SK-N-SH treated with all-trans-retinoic acid at 6 μM for 48 hours (cell line): ENCODE data around the gene CACNA2D4.

Experiments used
- ATAC-seq: fragments of 200-7000 bp; cut with Tn5 transposase; 3 replicates; pipeline ENCODE4 v1.9.1; 2020; ENCODE audit warnings: mild to moderate bottlenecking, moderate library complexity
- ARNTL ChIP-seq: fragments of 450-650 bp; formaldehyde crosslinking; IDR thresholded peaks from 2 replicates; pipeline ENCODE4 v1.5.0; 2020; ENCODE audit warnings: low read depth, mild to moderate bottlenecking, moderate library complexity, borderline replicate concordance
- BACH2 ChIP-seq: fragments of 250-450 bp; sonication (Bioruptor Pico); IDR thresholded peaks from 2 replicates; pipeline ENCODE4 v1.9.0; 2021; ENCODE audit warnings: mild to moderate bottlenecking, borderline replicate concordance
- CREB5 ChIP-seq: fragments of 250-450 bp; sonication (Bioruptor Pico); IDR thresholded peaks from 2 replicates; pipeline ENCODE4 v1.5.1; 2020; ENCODE audit warnings: low read depth, mild to moderate bottlenecking, moderate library complexity
- CSDC2 ChIP-seq: fragments of 250-450 bp; sonication (Bioruptor Pico); IDR thresholded peaks from 2 replicates; pipeline ENCODE4 v1.5.0; 2020; ENCODE audit warnings: mild to moderate bottlenecking, moderate library complexity
- CSRNP3 ChIP-seq: fragments of 250-450 bp; sonication (Bioruptor Pico); IDR thresholded peaks from 2 replicates; pipeline ENCODE4 v1.5.1; 2021; ENCODE audit warnings: mild to moderate bottlenecking, moderate library complexity
- ESRRG ChIP-seq: fragments of 250-450 bp; sonication (Bioruptor Pico); IDR thresholded peaks from 2 replicates; pipeline ENCODE4 v1.6.1; 2021; ENCODE audit warnings: mild to moderate bottlenecking
- GLIS3 ChIP-seq: fragments of 250-450 bp; sonication (Bioruptor Pico); IDR thresholded peaks from 2 replicates; pipeline ENCODE4 v1.5.0; 2020; ENCODE audit warnings: mild to moderate bottlenecking, moderate library complexity
- ISL1 ChIP-seq: fragments of 250-450 bp; sonication (Bioruptor Pico); IDR thresholded peaks from 2 replicates; pipeline ENCODE4 v2.1.2; 2022; ENCODE audit warnings: mild to moderate bottlenecking, moderate library complexity
- OSR1 ChIP-seq: fragments of 250-450 bp; sonication (Bioruptor Pico); IDR thresholded peaks from 2 replicates; pipeline ENCODE4 v1.8.0; 2022; ENCODE audit warnings: moderate library complexity, mild to moderate bottlenecking, inconsistent platforms
- PATZ1 ChIP-seq: fragments of 250-450 bp; sonication (Bioruptor Pico); IDR thresholded peaks from 2 replicates; pipeline ENCODE4 v1.8.0; 2020; ENCODE audit warnings: mild to moderate bottlenecking, moderate library complexity, borderline replicate concordance
- POU6F1 ChIP-seq: fragments of 250-450 bp; sonication (Bioruptor Pico); IDR thresholded peaks from 2 replicates; pipeline ENCODE4 v1.8.0; 2021; ENCODE audit warnings: low read depth, mild to moderate bottlenecking, moderate library complexity, borderline replicate concordance
- PPARA ChIP-seq: fragments of 250-450 bp; sonication (Bioruptor Pico); IDR thresholded peaks from 2 replicates; pipeline ENCODE4 v1.5.0; 2020; ENCODE audit warnings: mild to moderate bottlenecking, borderline replicate concordance
- RARB ChIP-seq: fragments of 250-450 bp; sonication (Bioruptor Pico); IDR thresholded peaks from 2 replicates; pipeline ENCODE4 v1.8.0; 2021; ENCODE audit warnings: mild to moderate bottlenecking, moderate library complexity
- SNAI2 ChIP-seq: fragments of 250-450 bp; sonication (Bioruptor Pico); IDR thresholded peaks from 2 replicates; pipeline ENCODE4 v1.5.0; 2020; ENCODE audit warnings: mild to moderate bottlenecking, moderate library complexity
- TCF4 ChIP-seq: fragments of 250-450 bp; sonication (Bioruptor Pico); IDR thresholded peaks from 2 replicates; pipeline ENCODE4 v1.8.0; 2021; ENCODE audit warnings: mild to moderate bottlenecking, moderate library complexity, borderline replicate concordance
- TOX ChIP-seq: fragments of 250-450 bp; sonication (Bioruptor Pico); IDR thresholded peaks from 2 replicates; pipeline ENCODE4 v1.8.0; 2021; ENCODE audit warnings: mild to moderate bottlenecking, moderate library complexity, borderline replicate concordance
- TSHZ2 ChIP-seq: fragments of 250-450 bp; sonication (Bioruptor Pico); IDR thresholded peaks from 2 replicates; pipeline ENCODE4 v1.5.0; 2020; ENCODE audit warnings: mild to moderate bottlenecking, moderate library complexity
- ZC3H10 ChIP-seq: fragments of 250-450 bp; sonication (Bioruptor Pico); IDR thresholded peaks from 2 replicates; pipeline ENCODE4 v1.5.1; 2021; ENCODE audit warnings: mild to moderate bottlenecking, moderate library complexity
- ZFP3 ChIP-seq: fragments of 250-450 bp; sonication (Bioruptor Pico); IDR thresholded peaks from 2 replicates; pipeline ENCODE4 v1.5.0; 2020; ENCODE audit warnings: mild to moderate bottlenecking, moderate library complexity
- ZFP30 ChIP-seq: fragments of 450-650 bp; formaldehyde crosslinking; IDR thresholded peaks from 2 replicates; pipeline ENCODE4 v1.5.0; 2022; ENCODE audit warnings: mild to moderate bottlenecking, moderate library complexity
- ZNF565 ChIP-seq: fragments of 450-650 bp; formaldehyde crosslinking; conservative IDR thresholded peaks from 2 replicates; pipeline ENCODE4 v1.5.0; 2020; ENCODE audit warnings: low read depth, mild to moderate bottlenecking, moderate library complexity
- ZNF70 ChIP-seq: fragments of 450-650 bp; formaldehyde crosslinking; IDR thresholded peaks from 2 replicates; pipeline ENCODE4 v1.5.0; 2020; ENCODE audit warnings: mild to moderate bottlenecking, moderate library complexity
- ZNF8 ChIP-seq: fragments of 450-650 bp; formaldehyde crosslinking; IDR thresholded peaks from 2 replicates; pipeline ENCODE4 v1.5.0; 2020; ENCODE audit warnings: mild to moderate bottlenecking, moderate library complexity

Gene CACNA2D4

GRCh38 chr12:1890810-1891209 lies 27.6 kb downstream of the CACNA2D4 start (continued):
- TF ChIP-seq ZFP30 (CRISPR knock-in tag) (no peak), ARNTL (no peak), ZNF70 (no peak), CREB5 (no peak), ZC3H10 (no peak), ZNF8 (CRISPR knock-in tag) (no peak), PPARA (CRISPR knock-in tag) (no peak), TCF4 (CRISPR knock-in tag) (no peak), ISL1 (no peak), SNAI2 (CRISPR knock-in tag) (no peak)
- TF ChIP-seq, all 23 proteins: peak for 0

GRCh38 chr12:1890119-1890703 lies 28.2 kb downstream of the CACNA2D4 start:
- no peak for TF ChIP-seq ZFP30 (CRISPR knock-in tag)
- TF ChIP-seq RARB (CRISPR knock-in tag), result no peak
- TF ChIP-seq ZC3H10, result no peak
- no peak for TF ChIP-seq BACH2
- TF ChIP-seq SNAI2 (CRISPR knock-in tag), result no peak
- TF ChIP-seq ZNF565 (CRISPR knock-in tag), result no peak
- no peak for TF ChIP-seq CSDC2 (CRISPR knock-in tag)
- TF ChIP-seq CREB5, result no peak
- no peak for TF ChIP-seq TCF4 (CRISPR knock-in tag)
- no peak for TF ChIP-seq ARNTL
- TF ChIP-seq OSR1 (CRISPR knock-in tag), result no peak
- no peak for TF ChIP-seq PATZ1 (CRISPR knock-in tag)
- no peak for TF ChIP-seq POU6F1 (CRISPR knock-in tag)
- no peak for TF ChIP-seq ISL1
- TF ChIP-seq ZFP3 (CRISPR knock-in tag), result no peak
- TF ChIP-seq CSRNP3 (CRISPR knock-in tag), result no peak
- no peak for TF ChIP-seq TSHZ2
- TF ChIP-seq ZNF70, result no peak
- TF ChIP-seq, all 23 proteins: peak for 0
- no peak for ATAC-seq

- ATAC-seq, result no peak
- TF ChIP-seq ZNF565 (CRISPR knock-in tag), result no peak
- no peak for TF ChIP-seq ISL1
- TF ChIP-seq TCF4 (CRISPR knock-in tag), result no peak
- TF ChIP-seq ESRRG (CRISPR knock-in tag), result no peak
- TF ChIP-seq GLIS3 (CRISPR knock-in tag), result no peak
- TF ChIP-seq PATZ1 (CRISPR knock-in tag), result no peak
- TF ChIP-seq ZC3H10, result no peak
- TF ChIP-seq ZFP3 (CRISPR knock-in tag), result no peak
- no peak for TF ChIP-seq TOX (CRISPR knock-in tag)
- no peak for TF ChIP-seq BACH2
- TF ChIP-seq CSRNP3 (CRISPR knock-in tag), result no peak
- no peak for TF ChIP-seq SNAI2 (CRISPR knock-in tag)
- no peak for TF ChIP-seq ZNF70
Observed at GRCh38 chr12:1888923-1889322, 29.5 kb downstream of the CACNA2D4 start.
